Stimulated activated CD8-positive, alpha-beta memory T cell treated with anti-CD3 and anti-CD28 coated beads, Interleukin-7, amount 100 ng/mL, for 48 hours (primary cell): Measurements from ENCODE around the gene LRIG3.

Source experiments
- DNase-seq, 2 donors: peaks; one replicate each; pipeline ENCODE4 v3.0.0-alpha.2; 2020; ENCODE audit warnings: low read depth in 1 of 2; ENCODE audit errors: extremely low read depth in 1 of 2

Gene LRIG3

DNA sequence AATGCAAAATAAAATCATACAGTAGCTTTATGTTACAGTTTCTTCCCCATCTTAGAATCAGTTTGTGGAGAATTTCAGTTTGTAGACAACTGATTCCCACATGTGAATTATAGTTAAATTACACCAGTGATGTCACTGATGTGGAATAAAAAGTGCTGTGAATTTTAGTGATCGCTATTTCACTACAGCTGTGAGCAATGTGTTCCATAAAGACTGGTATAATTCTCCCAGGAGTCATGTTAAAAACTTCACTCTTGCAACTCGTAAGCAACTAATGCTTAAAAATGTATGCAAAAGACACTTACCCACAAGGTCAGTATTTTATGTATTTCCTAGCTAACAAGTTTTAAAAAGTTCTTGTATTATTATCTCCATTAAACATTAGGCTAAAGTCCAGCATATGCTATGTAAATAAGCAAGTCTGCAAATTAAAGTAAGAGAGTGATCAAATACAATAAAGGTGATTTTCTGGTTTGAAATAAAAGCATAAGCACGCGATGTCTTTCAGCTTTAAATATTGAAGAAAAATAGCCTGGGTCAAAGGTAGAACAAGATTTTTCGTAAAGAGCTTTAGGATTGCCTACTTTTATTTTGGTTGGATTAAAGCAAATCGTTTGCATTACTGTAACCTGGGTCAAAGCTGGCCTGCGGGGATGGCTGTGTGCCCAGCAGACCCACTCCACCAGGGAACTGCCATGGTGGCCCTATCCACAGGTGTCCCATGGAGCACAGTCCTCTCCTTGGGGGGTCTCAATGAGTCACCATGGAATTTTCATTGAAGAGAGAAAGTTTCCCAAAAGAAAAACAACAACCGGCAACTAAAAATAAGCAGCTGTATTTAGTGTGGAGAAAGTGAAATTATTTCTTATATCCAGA is 12.7 kb upstream of the LRIG3 start:
- DNase-seq, result no peak

DNA sequence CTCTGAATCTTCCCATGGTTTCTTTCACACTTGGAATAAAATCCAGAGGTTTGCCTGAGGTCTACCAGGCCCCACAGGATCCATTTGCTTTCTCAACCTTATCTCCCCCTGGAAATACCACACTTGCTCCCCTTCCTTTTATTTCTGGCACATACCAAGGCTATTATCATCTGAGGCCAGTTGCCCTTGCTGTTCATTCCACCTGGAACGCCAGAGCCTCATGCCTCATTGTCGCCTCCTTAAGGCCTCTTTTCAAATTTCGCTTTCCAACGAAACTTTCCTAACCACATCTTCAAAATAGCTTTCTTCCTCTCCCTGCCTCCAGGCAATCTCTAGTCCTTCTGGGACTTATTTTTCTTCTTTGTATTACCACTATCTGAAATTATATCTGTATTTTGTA is 11.2 kb upstream of the LRIG3 start:
- no peak for DNase-seq

- DNase-seq, result no peak
Observed at GRCh38 chr12:58930770-58931324, 10.5 kb upstream of the LRIG3 start.

GRCh38 chr12:58927120-58927519 is 6.8 kb upstream of the LRIG3 start:
- no peak for DNase-seq

- DNase-seq, result no peak
Observed at GRCh38 chr12:58926586-58926985, 6.3 kb upstream of the LRIG3 start.

GRCh38 chr12:58925751-58926150 is 5.4 kb upstream of the LRIG3 start:
- DNase-seq, result no peak

- no peak for DNase-seq
Observed at GRCh38 chr12:58925111-58925611, 4.9 kb upstream of the LRIG3 start.

DNA sequence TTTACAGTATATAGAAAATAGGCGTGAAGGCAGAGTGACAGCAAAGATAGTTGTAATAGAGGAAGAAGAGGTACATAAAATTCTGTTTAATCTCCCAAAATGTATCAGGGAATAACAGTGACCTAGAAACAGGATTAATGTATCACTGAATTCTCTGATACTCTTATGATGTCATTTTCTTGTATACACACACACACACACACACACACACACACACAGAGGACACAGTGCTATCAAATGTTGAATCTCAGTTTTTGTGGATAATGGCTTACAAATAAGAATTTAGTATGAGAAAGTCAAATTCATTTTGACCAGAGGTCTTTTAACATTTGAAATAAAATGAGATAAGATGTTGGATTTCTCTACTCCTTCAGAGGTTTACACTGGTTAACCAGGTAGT is 4.3 kb upstream of the LRIG3 start:
- no peak for DNase-seq

DNA sequence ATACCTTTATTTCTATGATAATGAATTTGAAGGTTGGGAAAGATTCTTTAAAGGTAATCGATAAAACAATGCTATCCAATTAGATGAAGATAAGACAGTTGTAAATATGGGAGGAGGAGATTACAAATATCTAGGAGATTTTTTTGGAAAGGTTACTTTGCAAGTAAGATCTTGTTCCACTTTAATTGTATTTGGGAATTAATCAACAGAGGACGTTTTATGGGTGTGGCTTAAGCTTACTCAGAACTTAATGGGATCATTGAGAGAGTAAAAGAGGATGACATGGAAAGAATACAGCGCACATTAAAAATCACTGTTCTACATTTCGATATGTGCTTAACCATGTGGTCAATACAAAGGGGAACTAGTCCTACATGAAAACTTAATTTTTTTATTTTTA is 3.5 kb upstream of the LRIG3 start:
- DNase-seq, result no peak

GRCh38 chr12:58922849-58923248 is 2.5 kb upstream of the LRIG3 start:
- DNase-seq, result no peak

GRCh38 chr12:58920961-58921861 is 907 bp upstream of the LRIG3 start:
- no peak for DNase-seq

DNA sequence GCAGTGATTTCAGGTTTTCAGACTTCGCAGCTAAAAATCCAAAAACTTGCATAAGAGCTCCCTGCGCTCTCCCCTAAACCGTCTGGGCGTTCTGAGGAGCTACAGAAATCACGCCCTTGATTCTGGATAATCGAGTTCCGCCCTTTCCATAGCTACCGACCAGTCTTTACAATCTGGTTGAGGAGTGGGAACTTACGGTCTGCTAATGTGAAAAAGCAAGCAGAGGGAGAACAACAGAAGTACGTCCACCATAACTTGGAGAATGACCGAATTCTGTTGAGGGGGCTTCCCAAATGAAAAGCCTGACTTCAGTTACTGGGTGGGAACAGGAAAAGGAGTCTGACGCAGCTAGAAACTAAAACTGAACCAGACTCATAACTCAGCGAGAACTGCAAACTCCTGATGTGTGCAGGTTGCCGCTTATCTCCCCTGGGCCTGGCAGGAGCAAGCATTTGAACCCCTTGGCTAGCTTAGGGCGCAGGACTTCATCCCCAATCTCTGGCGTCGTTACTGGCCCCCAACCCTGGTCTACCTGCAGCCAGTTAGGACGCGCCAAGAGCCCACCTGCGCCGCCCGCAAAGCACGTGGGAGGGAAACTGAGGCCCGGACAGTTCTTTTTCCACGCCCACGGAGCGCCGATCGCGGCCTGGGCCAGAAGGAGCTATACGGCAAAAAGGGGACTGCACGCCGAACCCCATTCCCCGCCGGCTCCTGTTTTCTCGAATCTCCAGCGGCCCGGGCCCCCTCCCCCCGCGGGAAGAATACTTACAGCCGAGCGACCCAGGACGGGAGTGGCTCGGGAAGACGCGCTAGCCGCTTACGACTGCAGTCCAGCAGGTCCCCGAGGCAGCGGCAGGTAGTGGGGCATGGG is 838 bp downstream of the LRIG3 start:
- DNase-seq, result no peak

DNA sequence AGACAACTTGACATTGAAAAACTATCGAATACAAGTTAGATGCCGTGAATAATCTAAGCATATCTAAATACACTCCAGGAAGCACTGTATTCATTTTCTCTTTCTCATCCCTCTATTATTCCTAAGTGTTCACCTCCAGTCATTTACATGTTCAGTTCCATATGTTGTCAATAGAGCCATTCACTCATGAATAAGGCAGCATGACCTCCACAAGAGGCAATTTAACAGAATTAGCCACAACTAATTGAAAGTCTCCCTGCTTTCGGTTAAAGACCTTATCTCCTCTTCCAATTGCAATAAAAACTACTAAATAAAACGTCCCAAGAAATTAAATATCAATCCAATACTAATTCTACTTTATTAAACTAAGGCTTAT is 1.8 kb downstream of the LRIG3 start:
- DNase-seq, result no peak

GRCh38 chr12:58917699-58918468 is 2.4 kb downstream of the LRIG3 start:
- no peak for DNase-seq

GRCh38 chr12:58916921-58917511 is 3.3 kb downstream of the LRIG3 start:
- no peak for DNase-seq

- DNase-seq, result no peak
Observed at GRCh38 chr12:58916161-58916621, 4.1 kb downstream of the LRIG3 start.

DNA sequence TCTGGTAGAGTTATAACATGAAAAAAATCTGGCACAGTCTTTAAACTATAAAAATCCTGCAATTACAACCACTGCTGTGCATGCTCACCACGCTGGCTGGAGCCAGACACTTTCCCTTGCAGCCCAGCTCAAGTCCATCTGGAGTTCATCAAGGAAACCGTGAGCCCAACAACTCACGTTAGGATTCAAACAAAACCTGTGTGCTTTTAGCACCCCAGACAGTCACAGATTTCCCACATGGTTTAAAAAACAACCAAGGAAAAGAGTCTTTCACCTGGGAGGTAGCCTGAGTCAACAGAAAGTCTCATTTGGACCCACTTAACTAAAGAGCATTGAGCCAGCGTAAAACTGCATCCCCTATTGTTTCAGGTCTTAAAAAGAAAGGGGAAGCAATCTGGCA is 4.7 kb downstream of the LRIG3 start:
- DNase-seq, result no peak

- no peak for DNase-seq
Observed at GRCh38 chr12:58915037-58915436, 5.3 kb downstream of the LRIG3 start.

DNA sequence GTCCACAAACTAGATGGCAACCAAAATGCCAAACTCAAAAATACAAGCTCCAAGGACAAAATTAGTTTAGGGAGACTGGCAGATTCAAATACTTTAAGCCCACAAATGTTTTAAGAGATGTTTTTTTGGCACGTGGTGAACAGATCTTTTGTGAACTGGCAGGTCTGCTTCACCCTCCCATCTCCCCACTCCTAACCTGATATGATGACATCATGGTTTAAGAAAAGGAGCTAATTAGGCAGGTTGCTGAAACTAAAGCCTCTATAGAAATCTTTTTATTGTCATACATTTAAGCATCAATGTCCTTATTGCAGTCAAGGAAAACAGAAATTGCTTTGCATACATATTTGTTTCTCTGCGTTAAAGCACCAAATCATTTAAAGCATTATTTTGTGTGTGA is 5.8 kb downstream of the LRIG3 start:
- no peak for DNase-seq
